Activated CD8-positive, alpha-beta memory T cell treated with anti-CD3 and anti-CD28 coated beads for 36 hours (primary cell): Measurements from ENCODE around the gene HLA-C. TPM values are rescaled to one million over a fixed set of nuclear protein-coding genes. Genes with fewer than 3 reads are reported as not detected.
"Not testable (repeated sequence)": the region's sequence is repeated elsewhere in the genome, so short reads cannot be mapped to it uniquely, and the experiment has no call there.

Experiments used
- CTCF ChIA-PET: fragments of 350-600 bp; sonication (Branson Sonifier 250); formaldehyde crosslinking; loops from one replicate; lab custom pipeline; 2021; ENCODE audit warnings: antibody characterized with exemption; lab: Charles Lee
- POLR2A ChIA-PET: fragments of 350-600 bp; sonication (Branson Sonifier 250); formaldehyde crosslinking; loops from one replicate; lab custom pipeline; 2021; ENCODE audit warnings: antibody characterized with exemption; lab: Charles Lee
- total RNA-seq, 2 experiments: library from RNA; stranded (reverse); gene quantifications; one replicate each; pipeline ENCODE4 v1.2.3, GENCODE V29; 2021

The HLA-C gene
- total RNA-seq, 2 experiments from 2014 or later = 647 to 650 TPM

- POLR2A ChIA-PET = interaction anchor here (0.6 to 1.2 kb wide), 5 partner anchors 75 to 127 kb away, joined by 3 to 7 read pairs (median 5); no protein-coding TSS in a partner anchor
Measured at GRCh38 chr6:31272836-31273626, 1.1 kb upstream of the HLA-C start.

GRCh38 chr6:31272436-31272835, 544 bp upstream of the HLA-C start:
- POLR2A ChIA-PET = interaction anchor here (0.6 to 1.2 kb wide), 5 partner anchors 75 to 128 kb away, joined by 3 to 7 read pairs (median 5); no protein-coding TSS in a partner anchor
- CTCF ChIA-PET = no interaction called here

More at GRCh38 chr6:31272836-31273626, 1.1 kb upstream of the HLA-C start:
- CTCF ChIA-PET = no interaction called here

GRCh38 chr6:31270788-31271640, 878 bp downstream of the HLA-C start:
- POLR2A ChIA-PET = interaction anchor here (0.7 to 1.0 kb wide), 3 partner anchors 60 to 85 kb away, joined by 3 to 4 read pairs (median 3); no protein-coding TSS in a partner anchor
- CTCF ChIA-PET = interaction anchor here (1.1 kb wide), 1 partner anchor 96 kb away, joined by 4 read pairs; no protein-coding TSS in a partner anchor

- CTCF ChIA-PET = interaction anchor here (0.7 to 1.4 kb wide), 4 partner anchors 42 to 347 kb away, joined by 3 to 6 read pairs (median 4); no protein-coding TSS in a partner anchor
- POLR2A ChIA-PET = interaction anchor here (0.7 to 0.9 kb wide), 2 partner anchors 65 to 192 kb away, joined by 3 to 10 read pairs; no protein-coding TSS in a partner anchor
Measured at GRCh38 chr6:31268836-31269235, 3.1 kb downstream of the HLA-C start.

- CTCF ChIA-PET = interaction anchor here (0.7 to 1.0 kb wide), 2 partner anchors 98 to 347 kb away, joined by 3 to 6 read pairs; no protein-coding TSS in a partner anchor
- POLR2A ChIA-PET = interaction anchor here (0.6 to 0.9 kb wide), 3 partner anchors 65 to 244 kb away, joined by 3 to 10 read pairs (median 3); no protein-coding TSS in a partner anchor
Measured at GRCh38 chr6:31268369-31268765, 3.5 kb downstream of the HLA-C start.

GRCh38 chr6:31267651-31268368, 4.1 kb downstream of the HLA-C start:
- POLR2A ChIA-PET = interaction anchor here (0.6 kb wide), 1 partner anchor 243 kb away, joined by 3 read pairs; no protein-coding TSS in a partner anchor
- CTCF ChIA-PET = no interaction called here

- CTCF ChIA-PET = no interaction called here
- POLR2A ChIA-PET = interaction anchor here (1.1 kb wide), 1 partner anchor 85 kb away, joined by 5 read pairs; no protein-coding TSS in a partner anchor
Measured at GRCh38 chr6:31266567-31267360, 5.1 kb downstream of the HLA-C start.

- CTCF ChIA-PET = no interaction called here
- POLR2A ChIA-PET = interaction anchor here (1.1 kb wide), 1 partner anchor 86 kb away, joined by 5 read pairs; no protein-coding TSS in a partner anchor
Measured at GRCh38 chr6:31265926-31266325, 6.0 kb downstream of the HLA-C start.

- POLR2A ChIA-PET, CTCF ChIA-PET: not testable (repeated sequence)
Measured at GRCh38 chr6:31263346-31263933, 8.5 kb downstream of the HLA-C start.

GRCh38 chr6:31259995-31260394, 11.9 kb downstream of the HLA-C start:
- CTCF ChIA-PET, POLR2A ChIA-PET: not testable (repeated sequence)

GRCh38 chr6:31252625-31253024, 19.3 kb downstream of the HLA-C start:
- ChIA-PET POLR2A (no interaction called here), CTCF (interaction anchor here (1.7 kb wide), 1 partner anchor 114 kb away, joined by 4 read pairs; no protein-coding TSS in a partner anchor)

GRCh38 chr6:31251261-31251660, 20.6 kb downstream of the HLA-C start:
- POLR2A ChIA-PET = no interaction called here
- CTCF ChIA-PET = no interaction called here

GRCh38 chr6:31249184-31249583, 22.7 kb downstream of the HLA-C start:
- ChIA-PET POLR2A (no interaction called here), CTCF (no interaction called here)

- CTCF ChIA-PET = no interaction called here
- POLR2A ChIA-PET = no interaction called here
Measured at GRCh38 chr6:31247813-31248212, 24.1 kb downstream of the HLA-C start.

GRCh38 chr6:31246051-31246521, 25.8 kb downstream of the HLA-C start:
- ChIA-PET CTCF (no interaction called here), POLR2A (no interaction called here)

GRCh38 chr6:31243508-31243907, 28.4 kb downstream of the HLA-C start:
- POLR2A ChIA-PET = no interaction called here

GRCh38 chr6:31239854-31240253, 32.0 kb downstream of the HLA-C start:
- POLR2A ChIA-PET = no interaction called here
- CTCF ChIA-PET = interaction anchor here (0.8 kb wide), 1 partner anchor 127 kb away, joined by 3 read pairs; no protein-coding TSS in a partner anchor

More at GRCh38 chr6:31243508-31243907, 28.4 kb downstream of the HLA-C start:
- CTCF ChIA-PET = no interaction called here
